HepG2 (cell line): ENCODE results near the gene SWI5. TPM values are rescaled to one million over a fixed set of nuclear protein-coding genes. Genes with fewer than 3 reads are reported as not detected.

ENCODE experiments used
- ATAC-seq: fragments of 200-7000 bp; cut with Tn5 transposase; 3 replicates; pipeline ENCODE4 v1.9.1; 2020; ENCODE audit warnings: mild to moderate bottlenecking, moderate library complexity
- BruUV-seq: library from RNA; stranded (reverse); fragments of 400-500 nt; replicated peaks from 2 replicates; lab custom pipeline; 2021; lab: Mats Ljungman, UMichigan
- CTCF ChIA-PET: fragments of 300-600 bp; formaldehyde crosslinking; extraction: SDS; loops from one replicate; lab custom pipeline; 2021; ENCODE audit warnings: low total read pairs, inconsistent platforms, low intra/inter-chr PET ratio; lab: Yijun Ruan, JAX
- POLR2A ChIA-PET: fragments of 350-600 bp; sonication (Branson Sonifier 250); formaldehyde crosslinking; loops from one replicate; lab custom pipeline; 2020; ENCODE audit warnings: antibody characterized with exemption, inconsistent platforms; lab: Yijun Ruan, JAX
- DNase-seq: peaks from one replicate; pipeline ENCODE4 v3.0.0-alpha.2; 2015; ENCODE audit warnings: low spot score
- FAIRE-seq: peaks from 3 replicates; lab custom pipeline; 2011; peaks lifted over from hg19 to GRCh38; lab: Jason Lieb, UNC
- H2AFZ ChIP-seq: one replicate; pipeline ENCODE4 v1.6.1; 2011; ENCODE audit warnings: low read length, inconsistent platforms
- H3K27ac ChIP-seq: fragments of 300-600 bp; 3 replicates; pipeline ENCODE4 v1.8.0; 2011; ENCODE audit warnings: mixed run types, mild to moderate bottlenecking, mixed read lengths, low read length, inconsistent platforms; ENCODE audit not compliant: insufficient read depth; ENCODE audit errors: extremely low read length
- H3K27me3 ChIP-seq, 2 experiments: fragments of 200-600 bp in 1 of 2; 2 replicates in 1 of 2; 3 replicates in 1 of 2; pipeline versions ENCODE4 v1.6.0 to v1.8.0; 2011; ENCODE audit warnings: low read length in 2 of 2, mild to moderate bottlenecking in 2 of 2, moderate library complexity in 2 of 2, inconsistent platforms in 1 of 2; ENCODE audit not compliant: insufficient read depth in 2 of 2, control insufficient read depth in 1 of 2
- H3K36me3 ChIP-seq, 2 experiments: fragments of 200-600 bp in 1 of 2; replicated peaks in 1 of 2; 2 replicates in 1 of 2; 3 replicates in 1 of 2; pipeline versions ENCODE4 v1.5.1 to v1.8.0; 2011; ENCODE audit warnings: low read length in 2 of 2, inconsistent platforms in 1 of 2; ENCODE audit not compliant: insufficient read depth in 2 of 2, control insufficient read depth in 1 of 2
- H3K4me1 ChIP-seq: 2 replicates; pipeline ENCODE4 v1.5.1; 2012; ENCODE audit warnings: low read length, inconsistent platforms; ENCODE audit not compliant: insufficient read depth
- H3K4me2 ChIP-seq: 2 replicates; pipeline ENCODE4 v1.6.0; 2011; ENCODE audit warnings: low read depth, low read length, inconsistent platforms
- H3K4me3 ChIP-seq, 3 experiments: fragments of 200-600 bp in 1 of 3; sonication (generic), shearing (Covaris generic) in 1 of 3; replicated peaks in 1 of 3; 2 replicates each; pipeline ENCODE4 v1.5.1; 2011 to 2016; ENCODE audit warnings: low read length in 3 of 3, inconsistent platforms in 2 of 3, low read depth in 2 of 3, mild to moderate bottlenecking in 2 of 3, control low read depth in 1 of 3, mixed read lengths in 1 of 3; ENCODE audit not compliant: insufficient read depth in 1 of 3
- H3K79me2 ChIP-seq: one replicate; pipeline ENCODE4 v1.6.1; 2011; ENCODE audit warnings: low read length, inconsistent platforms; ENCODE audit not compliant: insufficient read depth
- H3K9ac ChIP-seq: 2 replicates; pipeline ENCODE4 v1.6.0; 2011; ENCODE audit warnings: mild to moderate bottlenecking, low read depth, low read length, inconsistent platforms; ENCODE audit not compliant: insufficient read depth
- H3K9me3 ChIP-seq: 2 replicates; pipeline ENCODE4 v1.5.1; 2012; ENCODE audit warnings: mild to moderate bottlenecking, low read length
- H4K20me1 ChIP-seq: 2 replicates; pipeline ENCODE4 v1.6.0; 2011; ENCODE audit warnings: inconsistent platforms, mild to moderate bottlenecking, low read length, moderate library complexity; ENCODE audit not compliant: insufficient read depth
- EED ChIP-seq: sonication (generic); formaldehyde crosslinking; IDR thresholded peaks from 2 replicates; pipeline ENCODE4 v1.5.0; 2020; ENCODE audit warnings: mild to moderate bottlenecking, missing genetic modification reagents
- GATAD2A ChIP-seq: IDR thresholded peaks from 2 replicates; pipeline ENCODE4 v1.6.1; 2016
- KLF11 ChIP-seq: IDR thresholded peaks from 2 replicates; pipeline ENCODE4 v1.6.1; 2016; ENCODE audit warnings: missing compliant biosample characterization
- NCOA5 ChIP-seq: sonication (generic); formaldehyde crosslinking; IDR thresholded peaks from 2 replicates; pipeline ENCODE4 v1.4.0; 2020; ENCODE audit warnings: missing genetic modification reagents
- NR2F2 ChIP-seq: IDR thresholded peaks from 2 replicates; pipeline ENCODE4 v1.6.1; 2012; ENCODE audit warnings: low read depth, inconsistent platforms, borderline replicate concordance
- PHF20 ChIP-seq: sonication (generic); formaldehyde crosslinking; IDR thresholded peaks from 2 replicates; pipeline ENCODE4 v1.5.0; 2020; ENCODE audit warnings: mild to moderate bottlenecking, missing genetic modification reagents
- RFX3 ChIP-seq: IDR thresholded peaks from 2 replicates; pipeline ENCODE4 v1.6.1; 2016; ENCODE audit warnings: missing biosample characterization, missing genetic modification reagents
- SMAD9 ChIP-seq: sonication (generic); formaldehyde crosslinking; IDR thresholded peaks from 2 replicates; pipeline ENCODE4 v1.5.1; 2020; ENCODE audit warnings: mild to moderate bottlenecking, missing genetic modification reagents
- ZNF460 ChIP-seq: sonication (generic); formaldehyde crosslinking; IDR thresholded peaks from 2 replicates; pipeline ENCODE4 v1.5.1; 2020; ENCODE audit warnings: missing genetic modification reagents, mild to moderate bottlenecking, borderline replicate concordance
- ZNF549 ChIP-seq: sonication (generic); formaldehyde crosslinking; IDR thresholded peaks from 2 replicates; pipeline ENCODE4 v1.5.0; 2020; ENCODE audit warnings: missing genetic modification reagents
- ZNF607 ChIP-seq: sonication (generic); formaldehyde crosslinking; IDR thresholded peaks from 2 replicates; pipeline ENCODE4 v1.5.1; 2020; ENCODE audit warnings: missing genetic modification reagents, mild to moderate bottlenecking, borderline replicate concordance
- WGBS: methylation state at CpG from one replicate; pipeline ENCODE4 v1.1.6; 2017; ENCODE audit warnings: low lambda C conversion rate; 5-methylcytosine and 5-hydroxymethylcytosine counted together
- in situ Hi-C: cut with HindIII; loops from 2 replicates; pipeline ENCODE4 v1.10.0; 2017; ENCODE audit warnings: low pct_unique_long_range_greater_than_20kb; ENCODE audit not compliant: extremely low pct_ligation_motif_present
- intact Hi-C: fragments of 100-400 bp; cut with micrococcal nuclease; formaldehyde crosslinking; loops from one replicate; pipeline ENCODE4 v1.10.0; 2022; ENCODE audit not compliant: unreplicated experiment
- polyA plus RNA-seq, 8 experiments: library from polyadenylated mRNA; depleted of rRNA in 3 of 8; stranded (reverse) in 7 of 8; unstranded in 1 of 8; fragments of >200 nt; fragmentation: Illumina TruSeq in 4 of 8; extraction: Trizol in 4 of 8; gene quantifications; 2 replicates each; pipeline versions ENCODE4 v1.2.1 to v1.2.3, GENCODE V29; 2011 to 2016; ENCODE audit warnings: low read depth in 4 of 8, missing spikeins in 1 of 8, mixed read lengths in 1 of 8; ENCODE audit not compliant: insufficient read depth in 1 of 8
- total RNA-seq, 5 experiments: library from RNA; depleted of rRNA; stranded (reverse); fragments of >200 nt; fragmentation: Illumina TruSeq; extraction: Trizol; gene quantifications; 2 replicates each; pipeline ENCODE4 v1.2.3, GENCODE V29; 2016; ENCODE audit warnings: low read depth in 1 of 5
- TF ChIP-seq, protein P1 (sequence below): sonication (generic); formaldehyde crosslinking; IDR thresholded peaks from 2 replicates; pipeline ENCODE4 v1.4.0; 2020; ENCODE audit warnings: mild to moderate bottlenecking, low read depth, missing genetic modification reagents

Gene SWI5
- total and polyA plus RNA-seq, 2 of the 13 experiments (the other 11 are each of a cell fraction or from before 2014, with no cell fraction given), result 39.2 to 41.0 TPM

DNA sequence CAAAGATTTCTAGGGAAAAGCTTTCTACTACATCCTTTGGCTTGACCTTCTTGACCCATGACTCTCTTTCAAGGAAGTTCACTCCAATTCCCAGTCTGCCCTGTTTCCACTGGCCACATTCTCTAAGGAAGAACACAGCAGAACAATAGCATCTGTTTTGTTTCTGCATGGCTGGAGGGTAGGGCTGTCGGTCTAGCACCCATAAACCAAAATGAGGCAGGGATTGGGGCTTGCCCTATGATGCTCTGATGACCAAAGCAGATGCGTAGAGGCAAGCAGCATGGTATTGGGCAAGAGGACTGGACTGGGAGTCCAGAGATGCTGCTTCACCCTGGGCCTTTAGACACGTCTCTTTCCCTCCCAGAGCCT lies 24.4 kb upstream of the SWI5 start:
- Histone ChIP-seq H3K9ac (no peak overlapping the region), H3K4me1 (peaks cover 29% of the 10 kb centered on the region), H2AFZ (no peak overlapping the region), H3K27me3 (no peaks in the 10 kb centered on the region; a peak in 1 of 5 replicates), H3K36me3 (peaks cover 0 to under 1% of the 10 kb centered on the region in 2 experiments; a peak in 1 of 5 replicates), H3K4me2 (no peak overlapping the region)
- no peak for DNase-seq
- 0% methylated on average over 1 of the region's 3 CpGs for WGBS
- no peak for ATAC-seq
- ChIA-PET POLR2A (interaction anchor here (1.3 to 2.6 kb wide), 2 partner anchors 16 to 24 kb away, joined by 3 to 9 read pairs; partner anchors contain the start of genes GOLGA2 and SWI5), CTCF (no interaction called here)
- BruUV-seq, result no TSS peak
- TF ChIP-seq KLF11 (CRISPR knock-in tag), result no peak
- TF ChIP-seq, protein P1, sequence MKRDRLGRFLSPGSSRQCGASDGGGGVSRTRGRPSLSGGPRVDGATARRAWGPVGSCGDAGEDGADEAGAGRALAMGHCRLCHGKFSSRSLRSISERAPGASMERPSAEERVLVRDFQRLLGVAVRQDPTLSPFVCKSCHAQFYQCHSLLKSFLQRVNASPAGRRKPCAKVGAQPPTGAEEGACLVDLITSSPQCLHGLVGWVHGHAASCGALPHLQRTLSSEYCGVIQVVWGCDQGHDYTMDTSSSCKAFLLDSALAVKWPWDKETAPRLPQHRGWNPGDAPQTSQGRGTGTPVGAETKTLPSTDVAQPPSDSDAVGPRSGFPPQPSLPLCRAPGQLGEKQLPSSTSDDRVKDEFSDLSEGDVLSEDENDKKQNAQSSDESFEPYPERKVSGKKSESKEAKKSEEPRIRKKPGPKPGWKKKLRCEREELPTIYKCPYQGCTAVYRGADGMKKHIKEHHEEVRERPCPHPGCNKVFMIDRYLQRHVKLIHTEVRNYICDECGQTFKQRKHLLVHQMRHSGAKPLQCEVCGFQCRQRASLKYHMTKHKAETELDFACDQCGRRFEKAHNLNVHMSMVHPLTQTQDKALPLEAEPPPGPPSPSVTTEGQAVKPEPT (CRISPR knock-in tag), result no peak
- no peak for TF ChIP-seq RFX3 (CRISPR knock-in tag)
- no peak for TF ChIP-seq EED
- TF ChIP-seq SMAD9 (CRISPR knock-in tag), result no peak
- TF ChIP-seq NCOA5 (CRISPR knock-in tag), result no peak
- TF ChIP-seq PHF20 (CRISPR knock-in tag), result no peak
- no peak for TF ChIP-seq NR2F2
- TF ChIP-seq GATAD2A (CRISPR knock-in tag), result no peak
- no peak for TF ChIP-seq ZNF460 (CRISPR knock-in tag)
- no peak for TF ChIP-seq ZNF549 (CRISPR knock-in tag)
- TF ChIP-seq ZNF607 (CRISPR knock-in tag), result no peak
- TF ChIP-seq, all 625 proteins: peak for 0
- Histone ChIP-seq H3K9me3 (no peaks in the 10 kb centered on the region), H3K4me3 (no peak overlapping the region), H3K27ac (no peak overlapping the region), H4K20me1 (no peaks in the 10 kb centered on the region), H3K79me2 (no peaks in the 10 kb centered on the region)
- intact Hi-C loops, result no loop called here
- FAIRE-seq, result no peak
- in situ Hi-C loops, result no loop called here
